Loucy (cell line): ENCODE measurements around the gene ANKZF1.

Experiments
- EZH2phosphoT487 ChIP-seq: fragments of 200-600 bp; IDR thresholded peaks from 2 replicates; pipeline ENCODE4 v1.6.1; 2018; ENCODE audit warnings: antibody characterized with exemption, mild to moderate bottlenecking, moderate library complexity, borderline replicate concordance
- TF ChIP-seq, protein P1 (sequence below): fragments of 200-600 bp; sonication (generic); conservative IDR thresholded peaks from 2 replicates; pipeline ENCODE4 v1.5.1; 2014; ENCODE audit warnings: mild to moderate bottlenecking, antibody characterized with exemption, low read length

- TF ChIP-seq, protein P1, sequence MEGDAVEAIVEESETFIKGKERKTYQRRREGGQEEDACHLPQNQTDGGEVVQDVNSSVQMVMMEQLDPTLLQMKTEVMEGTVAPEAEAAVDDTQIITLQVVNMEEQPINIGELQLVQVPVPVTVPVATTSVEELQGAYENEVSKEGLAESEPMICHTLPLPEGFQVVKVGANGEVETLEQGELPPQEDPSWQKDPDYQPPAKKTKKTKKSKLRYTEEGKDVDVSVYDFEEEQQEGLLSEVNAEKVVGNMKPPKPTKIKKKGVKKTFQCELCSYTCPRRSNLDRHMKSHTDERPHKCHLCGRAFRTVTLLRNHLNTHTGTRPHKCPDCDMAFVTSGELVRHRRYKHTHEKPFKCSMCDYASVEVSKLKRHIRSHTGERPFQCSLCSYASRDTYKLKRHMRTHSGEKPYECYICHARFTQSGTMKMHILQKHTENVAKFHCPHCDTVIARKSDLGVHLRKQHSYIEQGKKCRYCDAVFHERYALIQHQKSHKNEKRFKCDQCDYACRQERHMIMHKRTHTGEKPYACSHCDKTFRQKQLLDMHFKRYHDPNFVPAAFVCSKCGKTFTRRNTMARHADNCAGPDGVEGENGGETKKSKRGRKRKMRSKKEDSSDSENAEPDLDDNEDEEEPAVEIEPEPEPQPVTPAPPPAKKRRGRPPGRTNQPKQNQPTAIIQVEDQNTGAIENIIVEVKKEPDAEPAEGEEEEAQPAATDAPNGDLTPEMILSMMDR = no peak
- TF ChIP-seq EZH2phosphoT487 = no peak
Observed at GRCh38 chr2:219274361-219274921, 44.8 kb downstream of the ANKZF1 start.
